NCI-H1930 (cell line): Measurements from ENCODE around the gene TECTA.

Source experiments
- DNase-seq, 2 experiments: peaks; one replicate each; lab custom pipeline; 2025; lab: John Stamatoyannopoulos, UW

TECTA gene

GRCh38 chr11:121179306-121179705 is 78.3 kb downstream of the TECTA start:
- no peak for DNase-seq

DNA sequence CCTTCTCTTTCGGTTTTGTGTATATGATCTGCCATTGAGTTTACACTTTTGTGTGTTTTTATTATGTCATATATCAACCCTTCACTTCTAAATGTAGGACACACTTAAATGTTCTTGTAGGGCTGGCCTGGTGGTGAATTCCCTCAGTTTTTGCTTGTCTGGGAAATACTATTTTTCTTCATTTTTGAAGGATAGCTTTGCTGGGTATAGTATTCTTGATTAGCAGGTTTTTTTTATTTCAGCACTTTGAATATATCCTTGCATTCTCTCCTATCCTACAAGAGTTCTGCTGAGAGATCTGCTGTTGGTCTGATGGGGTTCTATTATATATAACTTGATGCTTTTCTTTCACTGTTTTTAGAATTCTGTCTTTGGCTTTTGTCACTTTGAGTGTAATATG is 79.1 kb downstream of the TECTA start:
- no peak for DNase-seq

GRCh38 chr11:121188776-121189175 is 87.7 kb downstream of the TECTA start:
- no peak for DNase-seq

- DNase-seq = no peak
Observed at GRCh38 chr11:121191818-121192217, 90.8 kb downstream of the TECTA start.

DNA sequence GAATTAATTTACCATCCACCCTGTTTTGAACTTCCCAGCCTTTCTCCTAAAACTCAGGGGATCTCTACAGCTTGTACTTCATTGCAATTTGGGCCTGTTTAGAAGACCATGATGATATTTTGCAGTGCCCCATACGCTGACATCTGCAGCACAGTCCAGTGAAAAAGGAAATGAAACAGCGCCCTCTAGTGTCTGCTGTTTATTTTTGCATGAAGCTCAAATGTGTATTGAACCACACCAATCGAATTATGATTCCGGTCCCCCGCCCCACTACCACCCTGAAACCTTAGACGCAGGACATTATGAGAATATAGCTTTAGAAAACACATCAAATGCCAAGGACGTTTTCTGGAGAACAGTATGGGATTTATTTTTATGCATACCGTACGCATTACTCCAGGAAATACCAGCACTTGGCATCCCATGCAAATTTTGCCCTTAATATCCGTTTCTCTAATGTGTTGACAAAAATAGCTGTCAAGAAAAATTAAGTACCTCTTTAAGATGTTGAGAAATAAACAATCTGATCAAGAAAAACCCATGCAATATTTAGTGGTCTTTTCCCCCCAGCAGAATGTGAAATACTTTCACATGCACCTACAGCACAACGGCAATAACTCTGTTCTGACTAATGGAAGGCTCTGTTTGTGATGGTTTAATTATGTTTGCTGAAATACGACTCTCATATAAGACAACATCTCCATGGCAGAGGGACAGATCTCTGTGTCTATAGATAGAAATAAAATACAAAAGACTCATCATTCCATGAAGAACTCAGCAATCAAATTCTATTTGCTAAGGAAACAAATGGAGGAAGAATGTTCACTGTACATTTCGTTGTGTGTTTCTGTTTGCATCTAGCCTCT is 93.9 kb downstream of the TECTA start:
- peak; percentile 60 to 77 for DNase-seq

DNA sequence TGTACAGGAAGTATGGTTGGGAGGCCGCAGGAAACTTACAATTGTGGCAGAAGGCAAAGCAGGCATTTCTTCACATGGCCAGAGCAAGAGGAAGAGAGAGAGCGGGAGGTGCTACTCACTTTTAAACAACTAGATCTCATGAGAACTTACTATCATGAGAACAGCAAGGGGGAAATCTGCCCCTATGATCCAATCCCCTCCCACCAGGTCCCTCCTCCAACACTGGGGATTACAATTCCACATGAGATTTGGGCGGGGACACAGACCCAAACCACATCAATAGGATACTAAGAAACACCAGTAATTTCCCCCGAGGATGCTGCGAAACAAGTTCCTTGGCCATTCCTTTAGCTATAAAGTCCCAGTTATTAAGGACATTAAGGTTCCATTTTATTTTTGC is 97.4 kb downstream of the TECTA start:
- no peak for DNase-seq

DNA sequence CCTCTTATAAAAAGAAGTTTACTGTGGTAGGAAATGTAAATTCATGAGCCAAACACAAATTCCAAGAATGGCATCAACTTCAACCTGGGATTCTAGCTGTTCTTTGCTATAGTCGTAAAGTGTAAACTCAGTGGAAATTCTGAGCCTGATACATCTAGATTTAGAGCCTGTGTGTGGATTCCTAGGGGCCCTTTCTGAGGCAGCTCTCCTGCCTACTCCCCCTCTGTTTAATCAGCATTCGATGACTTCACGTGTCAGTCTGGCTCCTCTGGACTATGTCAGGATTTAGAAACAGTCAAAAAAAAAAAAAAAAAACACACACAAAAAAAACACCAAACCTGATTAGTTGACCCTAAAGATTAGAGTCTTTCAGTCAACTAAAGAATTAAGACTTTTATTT is 98.5 kb downstream of the TECTA start:
- DNase-seq = no peak

DNA sequence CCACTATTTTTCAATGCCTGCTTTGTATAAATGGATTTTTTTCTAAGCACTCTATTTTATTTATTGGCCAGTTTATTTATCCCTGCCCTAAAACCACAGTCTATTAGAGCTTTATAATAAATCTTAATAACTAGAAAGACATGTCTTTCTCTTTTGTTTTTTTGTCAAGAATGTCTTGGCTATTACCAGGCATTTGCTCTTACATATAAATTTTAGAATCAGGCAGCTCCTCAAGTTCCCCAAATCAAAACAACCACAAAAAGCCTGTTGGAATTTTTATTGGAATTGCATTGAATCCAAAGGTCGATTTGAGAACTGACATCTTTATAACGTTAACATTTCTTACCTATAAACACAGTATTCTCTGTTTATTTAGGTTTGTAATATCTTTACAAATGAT is 105.8 kb downstream of the TECTA start:
- no peak for DNase-seq

- DNase-seq = no peak
Observed at GRCh38 chr11:121207485-121208115, 106.6 kb downstream of the TECTA start.

GRCh38 chr11:121210445-121211080 is 109.5 kb downstream of the TECTA start:
- no peak for DNase-seq

- DNase-seq = no peak
Observed at GRCh38 chr11:121211626-121212025, 110.6 kb downstream of the TECTA start.

DNA sequence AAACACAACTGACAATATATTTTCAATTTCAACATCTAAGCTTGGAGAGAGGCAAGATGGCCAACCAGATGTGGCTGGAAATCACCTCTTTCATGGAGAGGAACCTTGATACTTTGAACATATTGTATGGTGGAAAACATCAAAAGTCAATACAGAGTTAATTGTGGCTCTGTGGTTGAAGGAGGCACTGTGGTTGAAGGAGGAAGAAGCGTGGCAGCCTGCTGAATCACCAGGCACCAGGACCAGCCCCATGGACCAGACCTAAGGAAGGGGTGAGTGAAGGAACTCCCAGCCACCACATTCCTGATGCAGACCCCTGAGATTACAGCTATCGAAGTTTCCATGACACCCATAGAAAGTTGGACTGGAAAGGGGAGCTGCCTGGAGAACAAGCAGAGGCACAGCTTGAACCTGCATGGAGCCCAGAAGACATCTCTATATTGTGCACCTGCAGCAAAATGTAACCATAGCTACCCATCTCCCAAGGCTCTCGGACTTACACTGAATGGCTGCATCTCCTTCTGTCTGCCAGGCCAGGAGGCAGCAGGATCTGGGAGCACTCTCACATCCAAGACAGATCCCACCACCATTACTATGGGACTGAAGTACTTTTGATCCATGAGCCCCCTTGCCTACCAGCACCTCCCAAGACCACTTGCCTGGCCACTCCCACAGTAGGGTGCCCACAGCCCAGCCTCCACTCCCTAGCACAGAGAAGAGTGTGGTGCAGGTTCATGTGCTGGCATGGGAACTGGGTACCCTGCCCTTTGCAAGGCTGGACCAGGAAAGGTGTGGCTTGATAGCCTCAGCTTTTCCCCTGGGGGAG is 111.7 kb downstream of the TECTA start:
- DNase-seq = no peak

DNA sequence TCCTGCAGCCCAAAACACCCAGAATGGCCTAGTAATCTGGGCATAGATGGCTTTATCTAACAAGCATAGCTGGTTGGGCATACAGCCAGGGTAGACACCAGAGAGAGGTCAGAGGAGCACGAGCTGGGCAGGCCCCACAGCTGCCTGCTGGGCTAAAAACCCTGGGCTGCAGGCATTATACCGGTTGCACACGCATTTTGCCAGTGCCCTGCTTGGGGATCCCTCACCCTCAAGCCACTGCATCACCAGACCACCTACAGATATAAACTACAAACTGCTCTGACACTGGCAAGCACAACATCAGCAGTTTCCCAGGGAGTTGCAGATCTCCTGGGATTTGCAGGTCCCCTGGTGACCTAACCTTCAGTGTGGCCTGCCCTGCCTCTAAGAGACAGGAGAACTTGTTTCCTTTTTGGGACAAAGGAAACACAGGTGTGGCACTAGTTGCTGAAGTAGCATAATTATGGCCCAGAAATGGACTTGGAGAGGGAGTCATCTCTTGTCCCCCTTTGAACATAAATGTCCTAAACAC is 112.4 kb downstream of the TECTA start:
- DNase-seq = no peak

- no peak for DNase-seq
Observed at GRCh38 chr11:121214861-121215260, 113.8 kb downstream of the TECTA start.

DNA sequence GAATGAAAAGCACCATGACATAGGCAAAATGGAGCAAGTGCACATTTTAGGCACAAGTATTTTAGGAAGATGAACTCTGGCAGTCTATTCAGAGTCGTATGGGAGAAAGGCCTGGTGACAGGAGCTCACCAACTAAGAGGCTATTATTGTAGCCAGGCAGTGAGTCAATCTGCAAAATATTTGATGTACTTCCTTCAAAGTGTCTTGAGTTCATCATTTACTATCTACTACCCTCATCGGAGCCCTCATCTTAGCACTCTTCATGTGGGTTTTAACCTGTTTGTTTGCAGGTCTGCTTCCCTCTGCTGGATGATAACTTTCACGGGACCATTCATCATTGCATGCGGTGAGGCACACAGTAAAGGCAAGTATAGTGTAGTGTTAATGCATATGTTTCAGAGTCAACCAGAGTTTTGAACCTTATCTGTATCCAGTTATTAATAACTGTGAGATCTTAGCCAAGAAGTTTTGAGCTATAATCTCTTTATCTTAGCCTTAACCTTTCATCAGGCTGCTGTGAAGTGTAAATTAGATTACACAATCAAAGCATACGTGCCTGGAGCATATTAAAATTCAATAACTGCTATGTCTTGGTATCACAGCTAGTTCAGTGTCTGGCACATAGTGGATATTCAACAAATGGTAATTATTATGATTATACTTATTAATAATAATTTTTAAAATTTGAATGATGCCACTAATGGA is 120.6 kb downstream of the TECTA start:
- DNase-seq = no peak

- DNase-seq = no peak
Observed at GRCh38 chr11:121223161-121223560, 122.1 kb downstream of the TECTA start.

GRCh38 chr11:121225382-121225781 is 124.3 kb downstream of the TECTA start:
- DNase-seq = no peak

GRCh38 chr11:121226415-121227263 is 125.6 kb downstream of the TECTA start:
- DNase-seq = no peak

DNA sequence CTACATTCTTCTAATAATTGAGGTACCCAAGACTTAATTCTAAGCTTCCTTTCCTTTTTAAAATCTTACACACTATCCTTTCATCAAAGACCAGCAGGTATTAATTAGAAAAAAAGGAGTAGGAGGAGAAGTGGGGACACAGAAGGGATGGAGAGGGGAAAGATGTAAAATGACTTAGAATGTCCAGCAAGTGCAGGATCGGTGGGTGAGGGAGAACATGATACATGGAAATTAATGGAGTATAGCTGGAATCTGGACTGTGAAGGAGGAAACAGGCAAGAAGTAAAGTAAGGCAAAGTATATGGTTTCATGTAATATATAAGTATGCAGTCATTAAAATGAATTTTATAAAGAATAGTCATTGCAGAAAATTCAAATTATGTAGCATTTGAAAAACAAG is 127.8 kb downstream of the TECTA start:
- no peak for DNase-seq

- no peak for DNase-seq
Observed at GRCh38 chr11:121229495-121230215, 128.6 kb downstream of the TECTA start.
